Osteocyte (in vitro differentiated cells): ENCODE results near the gene ANXA2. TPM values are rescaled to one million over a fixed set of nuclear protein-coding genes. Genes with fewer than 3 reads are reported as not detected.

Source experiments
- DNase-seq: peaks from one replicate; pipeline ENCODE4 v3.0.0; 2021; ENCODE audit warnings: mixed read lengths; ENCODE audit not compliant: unreplicated experiment; ENCODE audit errors: extremely low spot score
- H3K27ac Mint-ChIP-seq: one replicate; pipeline ENCODE4 v1.8.0; 2021; ENCODE audit warnings: mild to moderate bottlenecking, mixed read lengths; ENCODE audit not compliant: unreplicated experiment
- H3K27me3 Mint-ChIP-seq: one replicate; pipeline ENCODE4 v1.8.0; 2021; ENCODE audit warnings: mixed read lengths; ENCODE audit not compliant: unreplicated experiment
- H3K36me3 Mint-ChIP-seq: one replicate; pipeline ENCODE4 v1.8.0; 2021; ENCODE audit warnings: mixed read lengths; ENCODE audit not compliant: unreplicated experiment
- H3K4me1 Mint-ChIP-seq: one replicate; pipeline ENCODE4 v1.8.0; 2021; ENCODE audit warnings: mixed read lengths; ENCODE audit not compliant: unreplicated experiment
- H3K4me3 Mint-ChIP-seq: one replicate; pipeline ENCODE4 v1.8.0; 2021; ENCODE audit warnings: mild to moderate bottlenecking, moderate library complexity, mixed read lengths; ENCODE audit not compliant: unreplicated experiment
- H3K9me3 Mint-ChIP-seq: one replicate; pipeline ENCODE4 v1.8.0; 2021; ENCODE audit warnings: mixed read lengths; ENCODE audit not compliant: unreplicated experiment
- CTCF ChIP-seq: fragments of 200-600 bp; sonication (generic); IDR thresholded peaks from 2 replicates; pipeline ENCODE4 v1.5.0; 2021; ENCODE audit warnings: antibody characterized with exemption, mild to moderate bottlenecking, moderate library complexity
- long read RNA-seq: library from polyadenylated mRNA; unstranded; transcript quantifications from one replicate; pipeline ENCODE4 v2.0.0, GENCODE V29; 2021
- total RNA-seq: library from RNA; stranded (reverse); gene quantifications from 2 replicates; pipeline ENCODE4 v1.2.1, GENCODE V29; 2021

The ANXA2 gene
- total RNA-seq, result 2,961 and 3,149 TPM in 2 replicates
- long read RNA-seq, transcript ANXA2-203 (14 exons, 1,444 nt), result minor isoform, 656 of 28,980 reads
- long read RNA-seq, transcript ANXA2-204 (13 exons, 1,435 nt), result major isoform, 26,562 of 28,980 reads
- long read RNA-seq, transcript ANXA2-202 (14 exons, 1,676 nt), result minor isoform, 28 of 28,980 reads
- long read RNA-seq, transcript ANXA2-201 (13 exons, 1,444 nt), result minor isoform, 28 of 28,980 reads
- long read RNA-seq, partial matches to known transcripts, result 543 of 28,980 reads
- long read RNA-seq, other reads (novel, unspliced or antisense), result 1,142 of 28,980 reads

DNA sequence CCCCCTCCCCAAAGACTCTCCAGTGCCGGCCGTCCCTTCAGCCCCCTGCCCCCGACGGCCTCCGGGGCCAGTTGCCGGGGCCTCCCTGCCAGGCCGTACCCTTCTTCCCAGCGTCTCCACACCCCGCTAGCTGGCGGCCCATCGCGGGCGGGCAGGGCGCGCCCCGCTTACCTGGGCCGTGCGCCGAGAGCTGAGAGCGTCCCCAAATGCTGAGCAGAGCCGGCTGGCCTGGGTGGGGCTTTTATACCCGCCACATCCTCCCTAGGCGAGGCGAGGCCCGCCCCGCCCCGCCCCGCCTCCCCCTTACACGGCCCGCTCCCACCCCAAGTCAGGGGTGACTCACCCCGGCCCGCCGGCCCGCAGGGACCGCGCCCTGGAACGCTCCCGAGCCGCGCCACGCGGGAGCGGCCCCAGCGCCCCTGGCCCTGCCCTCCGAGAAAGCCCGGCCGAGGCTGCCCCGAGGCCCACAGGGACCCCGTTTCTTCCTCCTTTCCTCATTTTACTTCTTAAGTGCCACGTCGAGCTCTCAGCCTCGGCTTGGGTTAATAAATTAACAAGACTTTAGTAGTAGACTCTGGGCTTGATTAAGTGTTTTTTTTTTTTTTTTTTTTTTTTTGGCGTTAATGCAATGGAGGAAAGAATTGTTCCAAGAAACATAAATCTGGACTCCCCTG lies at the start of gene ANXA2:
Gene ANXA2, minus strand, starts transcription at position 215 of the 674 bp plus-strand sequence. CDS start 11,911 bp downstream, outside the sequence.
- Mint-ChIP-seq H3K9me3 (no peaks in the 10 kb centered on the region), H3K4me1 (peaks cover 70% of the 10 kb centered on the region), H3K27ac (peak within 1 kb of the TSS; percentile 95), H3K36me3 (peaks cover 40% of the 10 kb centered on the region), H3K4me3 (peak within 1 kb of the TSS; percentile 90), H3K27me3 (no peaks in the 10 kb centered on the region)
- peak; percentile 95 for DNase-seq
- TF ChIP-seq CTCF, result no peak

- TF ChIP-seq CTCF, result peak; percentile 72
- H3K4me1 Mint-ChIP-seq, result peaks cover 19% of the 10 kb centered on the region
- H3K27me3 Mint-ChIP-seq, result no peaks in the 10 kb centered on the region
- no peak overlapping the region for H3K4me3 Mint-ChIP-seq
- peaks cover 23% of the 10 kb centered on the region for H3K36me3 Mint-ChIP-seq
- peak overlapping the region; percentile 7 for H3K27ac Mint-ChIP-seq
- H3K9me3 Mint-ChIP-seq, result no peaks in the 10 kb centered on the region
- no peak for DNase-seq
Observed at GRCh38 chr15:60444289-60444912, 46.6 kb upstream of the ANXA2 start.

GRCh38 chr15:60442763-60443162 lies 45.0 kb upstream of the ANXA2 start:
- H3K36me3 Mint-ChIP-seq, result peaks cover 15% of the 10 kb centered on the region
- peaks cover 19% of the 10 kb centered on the region for H3K4me1 Mint-ChIP-seq
- no peak for DNase-seq
- no peak for TF ChIP-seq CTCF
- H3K27ac Mint-ChIP-seq, result no peak overlapping the region
- H3K9me3 Mint-ChIP-seq, result no peaks in the 10 kb centered on the region
- H3K27me3 Mint-ChIP-seq, result no peaks in the 10 kb centered on the region
- H3K4me3 Mint-ChIP-seq, result no peak overlapping the region

GRCh38 chr15:60442031-60442650 lies 44.4 kb upstream of the ANXA2 start:
- Mint-ChIP-seq H3K4me3 (no peak overlapping the region), H3K27me3 (no peaks in the 10 kb centered on the region), H3K27ac (no peak overlapping the region), H3K4me1 (peaks cover 19% of the 10 kb centered on the region), H3K9me3 (no peaks in the 10 kb centered on the region), H3K36me3 (peaks cover 13% of the 10 kb centered on the region)
- no peak for TF ChIP-seq CTCF
- no peak for DNase-seq

DNA sequence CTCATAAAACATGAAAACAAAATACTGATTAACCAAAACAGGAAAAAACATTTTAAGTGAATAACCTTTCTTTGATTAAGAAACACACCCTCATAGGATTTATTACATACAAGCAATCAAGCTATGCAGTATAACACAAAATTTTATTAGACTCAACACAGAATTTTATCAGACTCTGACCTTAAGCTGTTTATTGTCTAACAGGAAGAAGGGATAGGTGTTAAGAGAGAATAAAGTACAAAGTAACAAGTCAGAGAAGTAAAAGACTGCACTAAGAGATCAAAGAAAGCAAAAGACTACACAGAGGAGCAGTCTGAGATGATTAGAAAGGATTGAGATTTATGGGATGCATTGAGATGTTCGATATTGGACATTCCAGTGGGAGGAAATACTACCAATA lies 43.5 kb upstream of the ANXA2 start:
- H3K27me3 Mint-ChIP-seq, result no peaks in the 10 kb centered on the region
- H3K9me3 Mint-ChIP-seq, result no peaks in the 10 kb centered on the region
- peaks cover 19% of the 10 kb centered on the region for H3K4me1 Mint-ChIP-seq
- no peak overlapping the region for H3K4me3 Mint-ChIP-seq
- no peak for DNase-seq
- H3K27ac Mint-ChIP-seq, result no peak overlapping the region
- H3K36me3 Mint-ChIP-seq, result peaks cover 13% of the 10 kb centered on the region
- TF ChIP-seq CTCF, result no peak
